ENCODE results near the gene CYBC1. TPM values are rescaled to one million over a fixed set of nuclear protein-coding genes. Genes with fewer than 3 reads are reported as not detected.

CYBC1 gene
- total and polyA plus RNA-seq, 2 of the 8 experiments (the other 6 are each of a cell fraction or from before 2014, with no cell fraction given) = 74.6 to 81.4 TPM

DNA sequence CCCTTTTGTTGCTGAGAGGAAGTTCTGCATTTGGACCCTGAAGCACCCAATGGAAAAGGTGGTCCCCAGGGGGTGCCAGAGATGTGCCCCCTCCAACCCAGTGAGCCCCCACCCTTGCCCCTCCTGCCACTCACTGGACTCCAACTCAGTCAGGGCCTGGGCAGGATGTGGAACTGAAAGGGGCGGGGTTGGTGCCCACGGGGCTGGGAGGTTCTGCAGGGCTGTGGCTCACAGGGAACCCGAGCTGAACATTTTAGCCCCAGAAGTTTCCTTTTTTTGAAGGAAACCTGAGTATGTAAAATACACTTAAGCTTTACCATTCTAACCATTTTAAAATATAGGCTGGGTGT lies 16.4 kb downstream of the CYBC1 start:
- Histone ChIP-seq H3K4me3 (ENCODE audit: extremely low read depth in 1 of 4, insufficient read depth in 2 of 4, low read depth in 3 of 4, low read length in 4 of 4) (no peak overlapping the region), H3K4me2 (ENCODE audit: insufficient read depth in 1 of 2, low read depth in 2 of 2, low read length in 2 of 2) (no peak overlapping the region), H4K20me1 (replicated peaks in 1 of 2; ENCODE audit: control insufficient read depth in 1 of 2, insufficient read depth in 2 of 2, low read length in 2 of 2) (peaks cover 0 to 5% of the 10 kb centered on the region in 2 experiments), H3K79me2 (ENCODE audit: control insufficient read depth in 1 of 2, insufficient read depth in 2 of 2, low read length in 2 of 2) (no peaks in the 10 kb centered on the region), H2BK120ac (replicated peaks; ENCODE audit: low read depth, low read length) (no peak overlapping the region), H3K23ac (ENCODE audit: insufficient read length) (no peak overlapping the region), H2AFZ (ENCODE audit: low read length) (no peak overlapping the region), H4K8ac (ENCODE audit: extremely low read depth, insufficient read depth, low read length) (no peak overlapping the region), H3K4me1 (replicated peaks in 1 of 4; ENCODE audit: control insufficient read depth in 3 of 4, insufficient read depth in 4 of 4, low read length in 3 of 4) (no peaks in the 10 kb centered on the region; a peak in 1 of 7 replicates), H3K9me3 (ENCODE audit: insufficient read depth in 2 of 2, low read depth in 1 of 2, low read length in 1 of 2) (no peaks in the 10 kb centered on the region), H3K56ac (replicated peaks; ENCODE audit: insufficient read length, low read depth, low read length) (no peak overlapping the region), H3K27ac (ENCODE audit: low read depth, low read length) (no peak overlapping the region), H3K4ac (replicated peaks; ENCODE audit: insufficient read length, low read depth, low read length) (no peak overlapping the region), H2AK5ac (ENCODE audit: low read depth, low read length) (no peak overlapping the region), H4K91ac (replicated peaks; ENCODE audit: insufficient read length, low read length) (no peak overlapping the region), H4K5ac (ENCODE audit: insufficient read length, low read depth, low read length) (no peak overlapping the region), H2BK15ac (ENCODE audit: low read length) (no peak overlapping the region), H3K36me3 (ENCODE audit: control insufficient read depth in 2 of 4, insufficient read depth in 4 of 4, low read length in 3 of 4) (peaks cover 0 to 9% (median 2%) of the 10 kb centered on the region in 4 experiments; a peak in 3 of 8 replicates), H3K18ac (ENCODE audit: extremely low read depth, low read length) (no peak overlapping the region), H3K14ac (ENCODE audit: insufficient read length) (no peak overlapping the region), H3K23me2 (ENCODE audit: low read depth, low read length) (no peaks in the 10 kb centered on the region), H2BK5ac (ENCODE audit: low read depth, low read length) (no peak overlapping the region), H3K79me1 (ENCODE audit: low read depth, low read length) (no peaks in the 10 kb centered on the region), H2BK12ac (ENCODE audit: low read depth, low read length) (no peak overlapping the region), H2BK20ac (ENCODE audit: low read length) (no peak overlapping the region), H3K27me3 (replicated peaks in 1 of 4; ENCODE audit: control insufficient read depth in 3 of 4, extremely low read depth in 1 of 4, insufficient read depth in 3 of 4, low read length in 3 of 4) (no peaks in the 10 kb centered on the region), H3K9ac (replicated peaks in 1 of 4; ENCODE audit: extremely low read depth in 1 of 4, low read depth in 3 of 4, low read length in 3 of 4) (no peak overlapping the region)
- WGBS, 2 experiments (ENCODE audit: extremely low coverage in 1 of 2, insufficient coverage in 1 of 2, insufficient read length in 1 of 2, insufficient replicate concordance in 2 of 2, low coverage in 1 of 2, low lambda C conversion rate in 2 of 2, missing lambda C conversion rate in 1 of 2) = 89% methylated on average over 3 of the region's 3 CpGs; no CpG with 5 or more reads in 1 of the 2 experiments
- DNase-seq (ENCODE audit: low read depth in 1 of 2, low spot score in 2 of 2) (no peak), FAIRE-seq (no peak)
- ChIA-PET POLR2A (ENCODE audit: partially characterized antibody) (interaction anchor here (0.6 to 4.0 kb wide), 5 partner anchors 9 to 41 kb away, joined by 3 to 19 read pairs (median 4); no protein-coding TSS in a partner anchor), CTCF (ENCODE audit: partially characterized antibody) (interaction anchor here (3.7 kb wide), 1 partner anchor 9 kb away, joined by 16 read pairs; no protein-coding TSS in a partner anchor)
- TF ChIP-seq, protein P1, sequence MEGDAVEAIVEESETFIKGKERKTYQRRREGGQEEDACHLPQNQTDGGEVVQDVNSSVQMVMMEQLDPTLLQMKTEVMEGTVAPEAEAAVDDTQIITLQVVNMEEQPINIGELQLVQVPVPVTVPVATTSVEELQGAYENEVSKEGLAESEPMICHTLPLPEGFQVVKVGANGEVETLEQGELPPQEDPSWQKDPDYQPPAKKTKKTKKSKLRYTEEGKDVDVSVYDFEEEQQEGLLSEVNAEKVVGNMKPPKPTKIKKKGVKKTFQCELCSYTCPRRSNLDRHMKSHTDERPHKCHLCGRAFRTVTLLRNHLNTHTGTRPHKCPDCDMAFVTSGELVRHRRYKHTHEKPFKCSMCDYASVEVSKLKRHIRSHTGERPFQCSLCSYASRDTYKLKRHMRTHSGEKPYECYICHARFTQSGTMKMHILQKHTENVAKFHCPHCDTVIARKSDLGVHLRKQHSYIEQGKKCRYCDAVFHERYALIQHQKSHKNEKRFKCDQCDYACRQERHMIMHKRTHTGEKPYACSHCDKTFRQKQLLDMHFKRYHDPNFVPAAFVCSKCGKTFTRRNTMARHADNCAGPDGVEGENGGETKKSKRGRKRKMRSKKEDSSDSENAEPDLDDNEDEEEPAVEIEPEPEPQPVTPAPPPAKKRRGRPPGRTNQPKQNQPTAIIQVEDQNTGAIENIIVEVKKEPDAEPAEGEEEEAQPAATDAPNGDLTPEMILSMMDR (IDR thresholded peaks at IDR 0.05; ENCODE audit: control extremely low read depth in 1 of 3, insufficient read depth in 1 of 3, low read depth in 1 of 3, low read length in 3 of 3) = no peak
- TF ChIP-seq NRF1 (IDR thresholded peaks at IDR 0.05; ENCODE audit: low read depth, low read length) (no peak), BACH1 (IDR thresholded peaks at IDR 0.05; ENCODE audit: low read length) (no peak), CBX5 (IDR thresholded peaks at IDR 0.05; ENCODE audit: low read depth, low read length) (no peak), POU5F1 (IDR thresholded peaks at IDR 0.05; ENCODE audit: low read depth, low read length) (no peak), SP1 (IDR thresholded peaks at IDR 0.05; ENCODE audit: low read depth, low read length) (no peak), KDM4A (IDR thresholded peaks at IDR 0.05; ENCODE audit: low read depth, low read length, severe bottlenecking) (no peak), SAP30 (IDR thresholded peaks at IDR 0.05; ENCODE audit: insufficient read depth, insufficient replicate concordance, low read length) (no peak), HDAC2 (IDR thresholded peaks at IDR 0.05; ENCODE audit: borderline replicate concordance in 1 of 2, low read depth in 2 of 2, low read length in 2 of 2) (no peak), SIRT6 (IDR thresholded peaks at IDR 0.05; ENCODE audit: low read length) (no peak), TEAD4 (IDR thresholded peaks at IDR 0.05; ENCODE audit: low read depth, low read length) (no peak), CBX8 (IDR thresholded peaks at IDR 0.05; ENCODE audit: borderline replicate concordance, low read depth, low read length) (no peak)

Measured in H1 (cell line).